SK-N-DZ (cell line): ENCODE measurements around the gene FBXW5.

ENCODE experiments used
- DNase-seq: peaks from one replicate; pipeline ENCODE4 v3.0.0-alpha.2; 2015; ENCODE audit warnings: low spot score

The FBXW5 gene

GRCh38 chr9:136949239-136949816 lies 4.8 kb upstream of the FBXW5 start:
- no peak for DNase-seq

- peak; percentile 71 for DNase-seq
These were observed 3.5 kb upstream of the FBXW5 start for GRCh38 chr9:136947955-136948510.

GRCh38 chr9:136947028-136947891 lies 2.7 kb upstream of the FBXW5 start:
- DNase-seq: no peak

- no peak for DNase-seq
These were observed 1.9 kb upstream of the FBXW5 start for GRCh38 chr9:136946228-136947027.

GRCh38 chr9:136945333-136946227 lies 1.0 kb upstream of the FBXW5 start:
- no peak for DNase-seq

- no peak for DNase-seq
These were observed 373 bp downstream of the FBXW5 start for GRCh38 chr9:136944212-136944518.

- DNase-seq: no peak
These were observed 987 bp downstream of the FBXW5 start for GRCh38 chr9:136943291-136944211.

GRCh38 chr9:136942881-136943230 lies 1.7 kb downstream of the FBXW5 start:
- no peak for DNase-seq

GRCh38 chr9:136942112-136942880 lies 2.2 kb downstream of the FBXW5 start:
- DNase-seq: no peak

GRCh38 chr9:136941231-136942111 lies 3.1 kb downstream of the FBXW5 start:
- no peak for DNase-seq

- no peak for DNase-seq
These were observed 3.9 kb downstream of the FBXW5 start for GRCh38 chr9:136940526-136941230.

- DNase-seq: no peak
These were observed 4.5 kb downstream of the FBXW5 start for GRCh38 chr9:136939996-136940525.

- DNase-seq: no peak
These were observed 5.0 kb downstream of the FBXW5 start for GRCh38 chr9:136939431-136939995.

GRCh38 chr9:136937186-136938001 lies 7.1 kb downstream of the FBXW5 start:
- no peak for DNase-seq

- DNase-seq: no peak
These were observed 7.8 kb downstream of the FBXW5 start for GRCh38 chr9:136936645-136937170.

GRCh38 chr9:136935651-136936050 lies 8.9 kb downstream of the FBXW5 start:
- DNase-seq: no peak
